ENCODE measurements around the gene ARL17B.
"Not testable (repeated sequence)": the region's sequence is repeated elsewhere in the genome, so short reads cannot be mapped to it uniquely, and the experiment has no call there.

DNA sequence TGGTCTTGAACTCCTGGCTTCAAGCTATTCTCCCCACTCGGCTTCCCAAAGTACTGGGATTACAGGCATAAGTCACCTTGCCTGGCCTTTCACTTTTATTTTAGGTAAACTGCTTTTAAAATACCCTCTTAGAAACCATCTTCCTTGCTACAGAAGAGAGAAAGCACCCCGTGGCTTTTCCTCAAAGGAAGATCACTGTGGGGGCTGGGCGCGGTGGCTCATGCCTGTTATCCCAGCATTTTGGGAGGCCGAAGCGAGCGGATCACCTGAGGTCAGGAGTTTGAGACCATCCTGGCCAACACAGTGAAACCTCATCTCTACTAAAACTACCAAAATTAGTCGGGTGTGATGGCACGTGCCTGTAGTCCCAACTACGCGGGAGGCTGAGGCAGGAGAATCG lies 78.9 kb downstream of the ARL17B start:
- not testable (repeated sequence) for TF ChIP-seq ZNF248 (tag by site-specific recombination; IDR thresholded peaks at IDR 0.05); ZEB2 (tag by site-specific recombination; IDR thresholded peaks at IDR 0.05); ZFP3 (tag by site-specific recombination; IDR thresholded peaks at IDR 0.05; ENCODE audit: low read depth); ZNF155 (tag by site-specific recombination; IDR thresholded peaks at IDR 0.05); TCF7L2 (IDR thresholded peaks at IDR 0.05; ENCODE audit: borderline replicate concordance, low read depth, low read length); ZSCAN30 (tag by site-specific recombination; IDR thresholded peaks at IDR 0.05); YY1 (tag by site-specific recombination; IDR thresholded peaks at IDR 0.05); KLF7 (tag by site-specific recombination; IDR thresholded peaks at IDR 0.05; ENCODE audit: borderline replicate concordance); ZNF747 (tag by site-specific recombination; IDR thresholded peaks at IDR 0.05)
- TF ChIP-seq, protein P1, sequence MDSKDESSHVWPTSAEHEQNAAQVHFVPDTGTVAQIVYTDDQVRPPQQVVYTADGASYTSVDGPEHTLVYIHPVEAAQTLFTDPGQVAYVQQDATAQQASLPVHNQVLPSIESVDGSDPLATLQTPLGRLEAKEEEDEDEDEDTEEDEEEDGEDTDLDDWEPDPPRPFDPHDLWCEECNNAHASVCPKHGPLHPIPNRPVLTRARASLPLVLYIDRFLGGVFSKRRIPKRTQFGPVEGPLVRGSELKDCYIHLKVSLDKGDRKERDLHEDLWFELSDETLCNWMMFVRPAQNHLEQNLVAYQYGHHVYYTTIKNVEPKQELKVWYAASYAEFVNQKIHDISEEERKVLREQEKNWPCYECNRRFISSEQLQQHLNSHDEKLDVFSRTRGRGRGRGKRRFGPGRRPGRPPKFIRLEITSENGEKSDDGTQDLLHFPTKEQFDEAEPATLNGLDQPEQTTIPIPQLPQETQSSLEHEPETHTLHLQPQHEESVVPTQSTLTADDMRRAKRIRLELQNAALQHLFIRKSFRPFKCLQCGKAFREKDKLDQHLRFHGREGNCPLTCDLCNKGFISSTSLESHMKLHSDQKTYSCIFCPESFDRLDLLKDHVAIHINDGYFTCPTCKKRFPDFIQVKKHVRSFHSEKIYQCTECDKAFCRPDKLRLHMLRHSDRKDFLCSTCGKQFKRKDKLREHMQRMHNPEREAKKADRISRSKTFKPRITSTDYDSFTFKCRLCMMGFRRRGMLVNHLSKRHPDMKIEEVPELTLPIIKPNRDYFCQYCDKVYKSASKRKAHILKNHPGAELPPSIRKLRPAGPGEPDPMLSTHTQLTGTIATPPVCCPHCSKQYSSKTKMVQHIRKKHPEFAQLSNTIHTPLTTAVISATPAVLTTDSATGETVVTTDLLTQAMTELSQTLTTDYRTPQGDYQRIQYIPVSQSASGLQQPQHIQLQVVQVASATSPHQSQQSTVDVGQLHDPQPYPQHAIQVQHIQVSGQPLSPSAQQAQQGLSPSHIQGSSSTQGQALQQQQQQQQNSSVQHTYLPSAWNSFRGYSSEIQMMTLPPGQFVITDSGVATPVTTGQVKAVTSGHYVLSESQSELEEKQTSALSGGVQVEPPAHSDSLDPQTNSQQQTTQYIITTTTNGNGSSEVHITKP (tag by site-specific recombination; IDR thresholded peaks at IDR 0.05), result not testable (repeated sequence)
- TF ChIP-seq, protein P2, sequence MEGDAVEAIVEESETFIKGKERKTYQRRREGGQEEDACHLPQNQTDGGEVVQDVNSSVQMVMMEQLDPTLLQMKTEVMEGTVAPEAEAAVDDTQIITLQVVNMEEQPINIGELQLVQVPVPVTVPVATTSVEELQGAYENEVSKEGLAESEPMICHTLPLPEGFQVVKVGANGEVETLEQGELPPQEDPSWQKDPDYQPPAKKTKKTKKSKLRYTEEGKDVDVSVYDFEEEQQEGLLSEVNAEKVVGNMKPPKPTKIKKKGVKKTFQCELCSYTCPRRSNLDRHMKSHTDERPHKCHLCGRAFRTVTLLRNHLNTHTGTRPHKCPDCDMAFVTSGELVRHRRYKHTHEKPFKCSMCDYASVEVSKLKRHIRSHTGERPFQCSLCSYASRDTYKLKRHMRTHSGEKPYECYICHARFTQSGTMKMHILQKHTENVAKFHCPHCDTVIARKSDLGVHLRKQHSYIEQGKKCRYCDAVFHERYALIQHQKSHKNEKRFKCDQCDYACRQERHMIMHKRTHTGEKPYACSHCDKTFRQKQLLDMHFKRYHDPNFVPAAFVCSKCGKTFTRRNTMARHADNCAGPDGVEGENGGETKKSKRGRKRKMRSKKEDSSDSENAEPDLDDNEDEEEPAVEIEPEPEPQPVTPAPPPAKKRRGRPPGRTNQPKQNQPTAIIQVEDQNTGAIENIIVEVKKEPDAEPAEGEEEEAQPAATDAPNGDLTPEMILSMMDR (tag by site-specific recombination; IDR thresholded peaks at IDR 0.05), result not testable (repeated sequence)
- TF ChIP-seq, protein P3, sequence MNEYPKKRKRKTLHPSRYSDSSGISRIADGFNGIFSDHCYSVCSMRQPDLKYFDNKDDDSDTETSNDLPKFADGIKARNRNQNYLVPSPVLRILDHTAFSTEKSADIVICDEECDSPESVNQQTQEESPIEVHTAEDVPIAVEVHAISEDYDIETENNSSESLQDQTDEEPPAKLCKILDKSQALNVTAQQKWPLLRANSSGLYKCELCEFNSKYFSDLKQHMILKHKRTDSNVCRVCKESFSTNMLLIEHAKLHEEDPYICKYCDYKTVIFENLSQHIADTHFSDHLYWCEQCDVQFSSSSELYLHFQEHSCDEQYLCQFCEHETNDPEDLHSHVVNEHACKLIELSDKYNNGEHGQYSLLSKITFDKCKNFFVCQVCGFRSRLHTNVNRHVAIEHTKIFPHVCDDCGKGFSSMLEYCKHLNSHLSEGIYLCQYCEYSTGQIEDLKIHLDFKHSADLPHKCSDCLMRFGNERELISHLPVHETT (tag by site-specific recombination; IDR thresholded peaks at IDR 0.05), result not testable (repeated sequence)

All from HEK293 (cell line).